Hematopoietic multipotent progenitor cell treated with erythropoietin and hydrocortisone succinate and interleukin-3 and kit ligand, for 15 days (in vitro differentiated cells): ENCODE measurements around the gene PANK4.

Source experiments
- DNase-seq: peaks from one replicate; pipeline ENCODE4 v3.0.0-alpha.2; 2015; ENCODE audit warnings: low spot score

Gene PANK4

GRCh38 chr1:2512862-2513421 is 13.5 kb downstream of the PANK4 start:
- no peak for DNase-seq

DNA sequence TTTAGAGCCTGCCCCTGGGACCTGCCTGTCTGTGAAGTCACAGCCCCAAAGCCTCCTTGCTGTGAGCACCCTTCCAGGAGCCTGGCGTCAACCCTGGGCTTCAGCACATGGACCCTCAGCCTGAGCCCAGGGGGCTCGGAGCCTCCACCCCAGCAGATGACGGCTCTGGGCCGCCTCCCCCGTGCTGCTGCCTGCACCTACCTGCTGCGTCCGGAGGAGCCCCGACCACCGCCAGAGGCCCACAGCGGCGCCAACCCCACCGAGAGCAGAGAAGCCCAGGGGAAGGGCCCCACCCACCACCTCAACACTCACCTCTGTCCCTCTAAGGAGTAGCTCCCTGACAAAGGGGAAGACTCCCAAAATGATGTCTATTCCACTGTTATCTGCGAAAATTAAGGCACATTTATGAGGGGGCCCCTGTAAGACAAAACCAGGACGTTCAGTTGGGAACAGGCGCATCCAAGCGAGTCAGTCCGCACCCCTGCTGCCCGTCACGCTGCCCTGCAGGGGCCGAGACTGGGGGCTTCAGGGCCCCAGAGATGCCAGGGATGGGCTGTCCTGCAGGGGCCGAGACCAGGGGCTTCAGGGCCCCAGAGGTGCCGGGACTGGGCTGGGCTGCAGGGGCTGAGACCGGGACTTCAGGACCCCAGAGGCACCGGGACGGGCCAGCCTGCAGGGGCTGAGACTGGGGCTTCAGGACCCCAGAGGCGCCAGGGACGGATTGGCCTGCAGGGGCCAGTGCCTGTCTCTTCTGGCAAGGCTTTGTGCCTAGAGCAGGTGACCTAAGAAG is 15.8 kb downstream of the PANK4 start:
- no peak for DNase-seq

DNA sequence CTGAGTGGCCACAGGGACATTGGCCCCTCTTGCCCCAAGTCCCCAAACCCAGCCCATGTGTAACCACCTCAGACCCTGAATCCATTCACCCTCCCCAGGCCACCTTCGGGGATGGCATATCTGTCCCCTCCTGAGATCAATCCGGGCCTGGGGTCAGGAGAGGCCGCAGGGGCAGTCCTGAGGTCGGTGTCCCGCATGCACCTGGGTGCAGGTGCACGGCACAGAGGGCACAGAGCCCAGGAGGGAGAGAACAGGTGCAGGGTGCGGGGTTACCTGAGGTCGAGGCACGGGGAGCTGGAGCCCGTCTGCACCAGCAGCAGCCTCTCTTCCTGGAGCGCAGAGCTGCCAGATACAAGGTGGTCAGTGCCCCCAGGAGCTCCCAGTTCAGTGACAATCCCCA is 16.8 kb downstream of the PANK4 start:
- no peak for DNase-seq

DNA sequence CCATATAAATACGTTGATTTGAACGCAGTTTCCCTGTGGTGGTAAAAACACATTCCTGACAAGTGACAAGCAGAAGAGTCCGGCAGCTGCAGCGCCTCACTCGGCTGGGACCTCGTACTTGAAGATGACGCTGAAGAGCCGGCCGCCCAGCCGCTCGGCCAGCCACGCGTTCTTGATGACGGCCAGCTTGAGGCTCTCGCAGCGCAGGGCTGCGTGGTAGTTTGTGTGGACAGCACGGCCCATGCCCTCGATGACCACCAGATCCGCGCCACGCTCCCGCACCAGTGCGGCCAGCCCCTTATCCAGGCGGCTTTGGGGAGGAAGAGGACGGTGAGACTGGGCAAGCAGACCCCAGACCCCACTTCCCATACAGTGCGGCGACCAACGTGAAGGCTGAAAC is 17.6 kb downstream of the PANK4 start:
- no peak for DNase-seq

DNA sequence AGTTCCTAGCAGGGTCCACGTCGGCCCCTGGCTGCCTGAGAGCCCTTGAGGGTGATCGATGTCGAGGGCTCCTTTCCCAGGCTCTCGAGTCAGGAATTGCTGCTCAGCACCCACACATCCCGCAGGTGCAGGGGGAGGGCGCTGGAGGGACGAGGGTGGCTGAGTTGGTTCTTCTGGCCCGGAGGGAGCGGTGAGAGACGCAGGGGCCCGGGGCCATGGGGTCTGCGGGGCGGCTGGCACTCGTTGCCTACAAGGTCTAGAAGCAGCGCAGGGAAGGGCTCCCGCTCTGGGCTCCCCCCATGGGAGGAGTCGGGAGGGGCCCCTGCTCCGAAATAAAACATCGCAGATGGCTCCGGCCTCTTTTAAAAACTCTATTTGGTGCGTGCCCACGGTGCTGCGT is 18.2 kb downstream of the PANK4 start:
- no peak for DNase-seq

GRCh38 chr1:2507744-2508155 is 18.6 kb downstream of the PANK4 start:
- DNase-seq, result no peak

DNA sequence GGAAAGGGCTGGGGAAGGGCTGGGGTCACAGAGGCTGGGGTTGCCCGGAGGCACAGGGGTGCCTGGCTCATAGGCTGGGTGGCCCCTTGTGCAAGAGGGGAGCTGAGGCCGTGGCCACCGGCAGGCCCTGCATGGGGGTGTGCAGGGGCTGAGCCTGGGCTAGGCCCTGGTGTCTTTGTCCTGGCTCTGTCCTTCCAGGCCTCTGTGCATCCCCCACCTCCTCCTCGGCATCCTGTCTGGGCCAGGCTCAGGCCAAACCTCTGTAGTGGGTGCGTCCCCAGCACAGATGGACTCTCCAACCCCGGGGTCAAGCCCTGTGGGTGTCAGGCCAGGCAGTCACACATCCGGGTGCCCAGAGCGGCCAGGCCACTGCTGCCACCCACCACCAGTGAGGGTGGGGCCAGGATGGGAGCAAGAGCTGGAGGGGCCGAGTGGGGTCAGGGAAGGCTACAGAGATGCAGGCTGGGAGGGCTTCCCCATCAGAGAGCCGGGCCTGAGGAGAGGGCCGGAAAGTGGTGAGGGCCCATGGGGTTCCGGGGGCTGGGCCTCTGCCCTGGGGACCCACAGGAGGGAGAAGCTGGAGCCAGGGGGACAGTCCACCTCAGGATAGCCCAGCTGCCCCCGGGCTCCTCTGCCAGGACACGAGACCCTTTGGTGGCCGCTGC is 19.4 kb downstream of the PANK4 start:
- no peak for DNase-seq

- DNase-seq, result no peak
These were observed 20.2 kb downstream of the PANK4 start for GRCh38 chr1:2506007-2506860.

GRCh38 chr1:2505461-2505994 is 20.9 kb downstream of the PANK4 start:
- no peak for DNase-seq

DNA sequence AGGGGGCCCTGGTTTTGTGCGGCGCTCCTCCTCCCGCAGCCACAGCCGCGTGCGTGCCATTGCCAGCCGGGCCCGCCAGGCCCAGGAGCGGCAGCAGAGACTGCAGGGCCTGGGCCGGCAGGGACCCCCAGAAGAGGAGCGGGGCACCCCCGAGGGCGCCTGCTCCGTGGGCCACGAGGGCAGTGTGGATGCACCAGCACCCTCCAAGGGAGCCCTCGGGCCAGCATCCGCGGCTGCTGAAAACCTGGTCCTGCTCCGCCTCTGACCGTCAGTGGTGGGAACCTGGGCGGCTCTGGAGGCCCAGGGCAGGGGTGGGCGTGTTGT is 21.5 kb downstream of the PANK4 start:
- DNase-seq, result no peak

GRCh38 chr1:2504225-2504948 is 22.0 kb downstream of the PANK4 start:
- DNase-seq, result no peak

DNA sequence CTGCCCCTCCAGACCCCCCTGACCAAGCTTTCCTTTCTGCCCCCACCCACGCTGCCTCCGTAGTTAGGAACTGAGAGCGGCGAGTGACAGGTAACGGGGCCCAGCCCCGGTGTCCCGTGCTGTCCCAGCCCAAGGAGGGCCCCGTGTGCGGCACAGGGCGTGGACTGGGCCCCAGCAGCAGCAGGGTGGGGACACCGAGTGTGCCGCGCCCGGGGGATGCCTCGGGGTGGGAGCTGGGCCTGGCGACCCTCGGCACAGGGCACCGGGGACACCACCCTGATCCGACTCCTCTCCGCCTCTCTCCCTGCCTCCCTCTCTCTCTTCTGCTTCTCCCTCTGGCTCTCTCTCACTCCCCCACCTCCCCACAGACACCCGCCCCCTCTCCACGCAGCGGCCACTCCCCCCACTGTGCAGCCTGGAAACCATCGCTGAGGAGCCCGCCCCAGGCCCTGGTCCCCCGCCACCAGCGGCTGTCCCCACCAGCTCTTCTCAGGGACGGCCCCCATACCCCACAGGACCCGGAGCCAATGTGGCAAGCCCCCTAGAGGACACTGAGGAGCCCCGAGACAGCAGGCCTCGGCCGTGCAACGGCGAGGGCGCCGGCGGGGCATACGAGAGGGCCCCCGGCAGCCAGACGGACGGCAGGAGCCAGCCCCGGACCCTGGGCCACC is 22.7 kb downstream of the PANK4 start:
- no peak for DNase-seq

- no peak for DNase-seq
These were observed 23.5 kb downstream of the PANK4 start for GRCh38 chr1:2502661-2503553.

- no peak for DNase-seq
These were observed 24.2 kb downstream of the PANK4 start for GRCh38 chr1:2502210-2502609.

DNA sequence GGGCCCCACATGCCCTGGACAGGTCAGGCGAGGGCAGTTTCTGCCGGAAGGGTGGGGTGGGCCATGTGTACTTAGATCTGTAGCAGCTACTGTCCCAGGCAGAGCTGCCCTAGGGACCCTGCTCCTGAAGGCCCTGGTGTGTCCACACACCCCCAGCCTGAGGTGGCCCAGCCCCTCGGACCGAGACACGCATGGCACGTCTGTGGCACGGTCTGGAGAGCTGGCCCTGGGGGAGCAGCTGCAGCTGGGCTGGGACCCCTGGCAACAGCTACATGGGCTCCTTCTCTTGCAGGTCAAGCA is 24.6 kb downstream of the PANK4 start:
- no peak for DNase-seq

DNA sequence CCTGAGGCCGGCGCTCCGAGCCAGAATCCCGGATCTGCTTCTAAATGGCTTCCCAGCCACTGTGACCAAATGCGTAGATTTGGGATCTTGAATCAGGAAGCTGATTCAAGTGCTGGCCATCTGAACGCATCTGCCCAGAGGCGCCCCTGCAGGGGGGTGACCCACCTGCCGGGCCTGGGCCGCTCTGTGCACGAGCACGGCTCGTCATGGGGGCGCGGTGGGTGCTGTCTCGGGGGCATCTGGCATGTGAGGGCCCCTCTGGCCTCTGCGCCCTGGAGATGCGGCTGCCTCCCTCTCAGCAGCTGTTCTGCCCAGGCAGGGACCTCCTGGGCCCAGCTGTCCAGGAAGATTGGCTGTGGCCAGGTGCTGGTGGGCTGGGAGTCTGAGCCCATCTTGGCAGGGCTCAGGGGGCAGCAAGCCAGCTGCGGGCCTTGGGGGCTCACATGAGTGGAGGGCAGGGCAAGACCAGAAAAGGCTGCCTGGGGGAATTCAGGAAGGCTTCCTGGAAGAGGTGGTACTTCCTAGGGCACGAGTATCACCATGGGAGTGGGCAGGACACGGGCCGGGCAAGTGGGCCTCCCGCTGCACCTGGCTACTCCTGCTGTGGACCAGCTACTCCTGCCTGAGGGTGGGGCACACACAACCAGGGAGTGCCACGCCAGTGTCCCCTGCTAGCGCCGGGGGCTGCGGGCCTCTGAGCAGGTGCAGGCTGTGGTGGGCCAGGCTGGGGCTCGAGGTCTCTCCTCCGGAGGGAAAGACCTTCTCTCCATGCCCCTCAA is 25.2 kb downstream of the PANK4 start:
- DNase-seq, result no peak

DNA sequence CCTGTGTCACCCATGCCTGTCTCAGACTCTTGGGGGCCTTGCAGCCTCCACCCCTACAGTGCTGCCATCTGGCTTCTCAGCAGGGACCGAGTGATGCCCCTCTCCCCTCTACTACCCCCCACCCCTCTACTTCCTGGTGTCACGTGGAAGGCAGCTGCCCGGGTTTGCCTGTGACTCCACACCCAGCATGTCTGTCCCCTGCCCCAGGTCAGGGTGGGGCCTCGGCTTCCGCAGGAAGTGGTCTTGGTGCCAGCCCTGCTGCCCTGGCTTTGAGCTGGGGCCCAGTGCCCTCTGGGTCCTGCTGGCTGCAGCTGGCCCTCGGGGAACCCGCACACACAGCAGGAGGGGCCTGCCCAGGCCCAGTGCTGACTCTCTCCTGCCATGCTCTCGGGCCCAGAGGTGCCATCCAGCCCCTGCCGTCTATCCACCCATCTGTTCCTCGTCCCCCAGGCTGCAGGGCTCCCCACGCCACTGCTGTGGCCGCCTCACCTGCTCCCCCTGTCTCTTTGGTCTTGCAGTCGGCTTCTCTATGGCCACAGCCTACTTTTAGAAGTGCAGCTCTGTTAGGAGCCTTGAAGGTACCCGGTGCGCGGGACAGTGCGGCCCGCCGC is 26.3 kb downstream of the PANK4 start:
- no peak for DNase-seq

- no peak for DNase-seq
These were observed 27.1 kb downstream of the PANK4 start for GRCh38 chr1:2499260-2499659.

GRCh38 chr1:2498648-2499047 is 27.7 kb downstream of the PANK4 start:
- DNase-seq, result no peak
